ENCODE measurements around the gene SLC41A3.
"Not testable (repeated sequence)": the region's sequence is repeated elsewhere in the genome, so short reads cannot be mapped to it uniquely, and the experiment has no call there.

The SLC41A3 gene

GRCh38 chr3:126081618-126082361, 2.1 kb downstream of the SLC41A3 start:
- DNase-seq = peak; percentile 23

- DNase-seq = no peak
Measured at GRCh38 chr3:126080970-126081369, 3.0 kb downstream of the SLC41A3 start.

- DNase-seq = no peak
Measured at GRCh38 chr3:126078866-126079265, 5.1 kb downstream of the SLC41A3 start.

- no peak for DNase-seq
Measured at GRCh38 chr3:126077754-126078153, 6.2 kb downstream of the SLC41A3 start.

- DNase-seq = no peak
Measured at GRCh38 chr3:126076140-126076539, 7.8 kb downstream of the SLC41A3 start.

GRCh38 chr3:126070146-126070545, 13.8 kb downstream of the SLC41A3 start:
- no peak for DNase-seq

- DNase-seq = no peak
Measured at GRCh38 chr3:126067959-126068358, 16.0 kb downstream of the SLC41A3 start.

GRCh38 chr3:126066676-126067075, 17.2 kb downstream of the SLC41A3 start:
- DNase-seq = not testable (repeated sequence)

GRCh38 chr3:126065876-126066275, 18.0 kb downstream of the SLC41A3 start:
- DNase-seq = no peak

- DNase-seq = no peak
Measured at GRCh38 chr3:126064627-126065258, 19.2 kb downstream of the SLC41A3 start.

GRCh38 chr3:126063358-126063965, 20.5 kb downstream of the SLC41A3 start:
- DNase-seq = no peak

- DNase-seq = no peak
Measured at GRCh38 chr3:126061301-126062032, 22.5 kb downstream of the SLC41A3 start.

- no peak for DNase-seq
Measured at GRCh38 chr3:126060613-126061145, 23.2 kb downstream of the SLC41A3 start.

GRCh38 chr3:126058666-126059065, 25.3 kb downstream of the SLC41A3 start:
- no peak for DNase-seq

GRCh38 chr3:126057936-126058335, 26.0 kb downstream of the SLC41A3 start:
- DNase-seq = no peak

- DNase-seq = no peak
Measured at GRCh38 chr3:126057501-126057819, 26.5 kb downstream of the SLC41A3 start.

GRCh38 chr3:126056681-126057500, 27.0 kb downstream of the SLC41A3 start:
- DNase-seq = no peak

- no peak for DNase-seq
Measured at GRCh38 chr3:126056088-126056487, 27.8 kb downstream of the SLC41A3 start.

GRCh38 chr3:126054870-126055269, 29.1 kb downstream of the SLC41A3 start:
- no peak for DNase-seq

- no peak for DNase-seq
Measured at GRCh38 chr3:126053949-126054569, 29.9 kb downstream of the SLC41A3 start.

- no peak for DNase-seq
Measured at GRCh38 chr3:126053513-126053912, 30.4 kb downstream of the SLC41A3 start.

Data from CD4-positive, alpha-beta T cell treated with Interleukin-17A for 1 hour (primary cell).